Measurements from ENCODE around the gene C9orf50. TPM values are rescaled to one million over a fixed set of nuclear protein-coding genes. Genes with fewer than 3 reads are reported as not detected.
"Not testable (repeated sequence)": the region's sequence is repeated elsewhere in the genome, so short reads cannot be mapped to it uniquely, and the experiment has no call there.

The C9orf50 gene
- total and polyA plus RNA-seq, 2 donors (not counting 3 experiments of a cell fraction or from before 2014, with no cell fraction given), result not detected

- Histone ChIP-seq H3K4me2 (ENCODE audit: insufficient read depth, low read length) (no peak overlapping the region), H3K27me3 (ENCODE audit: control insufficient read depth in 2 of 2, insufficient read depth in 2 of 2, low read length in 2 of 2) (no peaks in the 10 kb centered on the region), H3K79me2 (ENCODE audit: control insufficient read depth, insufficient read depth, low read length) (peaks cover 35% of the 10 kb centered on the region), H3K9me1 (replicated peaks; ENCODE audit: control insufficient read depth, extremely low read depth, insufficient read depth, low read length) (no peaks in the 10 kb centered on the region), H3K4me3 (replicated peaks in 1 of 3; ENCODE audit: insufficient read depth in 1 of 3, low read depth in 1 of 3, low read length in 3 of 3) (no peak overlapping the region), H3K9ac (replicated peaks; ENCODE audit: extremely low read depth, insufficient read depth, low read length) (no peak overlapping the region), H4K20me1 (replicated peaks; ENCODE audit: control insufficient read depth, extremely low read depth, insufficient read depth, low read length) (no peaks in the 10 kb centered on the region), H3K4me1 (ENCODE audit: control insufficient read depth, extremely low read depth, insufficient read depth, low read length) (peaks cover 10% of the 10 kb centered on the region), H3K9me3 (replicated peaks; ENCODE audit: control insufficient read depth, insufficient read depth, low read length) (no peaks in the 10 kb centered on the region), H2AFZ (ENCODE audit: low read depth, low read length) (no peak overlapping the region), H3K36me3 (ENCODE audit: control insufficient read depth in 2 of 2, extremely low read depth in 1 of 2, insufficient read depth in 2 of 2, low read length in 2 of 2) (peaks cover 14 to 44% of the 10 kb centered on the region in 2 experiments), H3K27ac (ENCODE audit: insufficient read depth, low read depth, low read length) (no peak overlapping the region)
- FAIRE-seq (no peak), DNase-seq (ENCODE audit: low read depth, low spot score) (no peak)
- dilution Hi-C loops (cut with MboI; ENCODE audit: extremely low pct_ligation_motif_present, low sequenced_read_pairs) (no loop called here), intact Hi-C loops (cut with micrococcal nuclease) (no loop called here)
- POLR2A ChIA-PET, result no interaction called here
- TF ChIP-seq GATA2 (IDR thresholded peaks at IDR 0.05; ENCODE audit: insufficient read depth, insufficient read length, low read depth, low read length) (no peak), POLR2AphosphoS5 (IDR thresholded peaks at IDR 0.05; ENCODE audit: insufficient read depth, low read depth, low read length) (peak; percentile 12), POLR2A (IDR thresholded peaks at IDR 0.05; ENCODE audit: low read depth, low read length) (peak; percentile 15)
- BruUV-seq (replicated peaks), result TSS peak; percentile 2
- CTCF ChIA-PET, result interaction anchor here (1.5 to 4.7 kb wide), 3 partner anchors 13 to 506 kb away, joined by 4 to 27 read pairs (median 6); partner anchors contain the start of gene NTMT1
These were observed 17.0 kb upstream of the C9orf50 start for GRCh38 chr9:129637673-129638439.

- Histone ChIP-seq H3K36me3 (ENCODE audit: control insufficient read depth in 2 of 2, extremely low read depth in 1 of 2, insufficient read depth in 2 of 2, low read length in 2 of 2) (peaks cover 14 to 46% of the 10 kb centered on the region in 2 experiments), H3K4me1 (ENCODE audit: control insufficient read depth, extremely low read depth, insufficient read depth, low read length) (peaks cover 10% of the 10 kb centered on the region), H2AFZ (ENCODE audit: low read depth, low read length) (no peak overlapping the region), H3K9ac (replicated peaks; ENCODE audit: extremely low read depth, insufficient read depth, low read length) (no peak overlapping the region), H3K27me3 (ENCODE audit: control insufficient read depth in 2 of 2, insufficient read depth in 2 of 2, low read length in 2 of 2) (no peaks in the 10 kb centered on the region), H3K9me1 (replicated peaks; ENCODE audit: control insufficient read depth, extremely low read depth, insufficient read depth, low read length) (no peaks in the 10 kb centered on the region), H3K4me3 (replicated peaks in 1 of 3; ENCODE audit: insufficient read depth in 1 of 3, low read depth in 1 of 3, low read length in 3 of 3) (no peak overlapping the region), H3K27ac (ENCODE audit: insufficient read depth, low read depth, low read length) (no peak overlapping the region), H3K79me2 (ENCODE audit: control insufficient read depth, insufficient read depth, low read length) (peaks cover 42% of the 10 kb centered on the region), H3K4me2 (ENCODE audit: insufficient read depth, low read length) (no peak overlapping the region), H3K9me3 (replicated peaks; ENCODE audit: control insufficient read depth, insufficient read depth, low read length) (no peaks in the 10 kb centered on the region), H4K20me1 (replicated peaks; ENCODE audit: control insufficient read depth, extremely low read depth, insufficient read depth, low read length) (no peaks in the 10 kb centered on the region)
- intact Hi-C loops (cut with micrococcal nuclease), result no loop called here
- FAIRE-seq (no peak), DNase-seq (ENCODE audit: low read depth, low spot score) (no peak)
- BruUV-seq (replicated peaks), result no TSS peak
- TF ChIP-seq MYC (IDR thresholded peaks at IDR 0.05; ENCODE audit: low read depth, low read length) (no peak), POLR2A (IDR thresholded peaks at IDR 0.05; ENCODE audit: low read depth, low read length) (peak; percentile 1)
- ChIA-PET CTCF (interaction anchor here (1.5 to 4.7 kb wide), 3 partner anchors 12 to 505 kb away, joined by 4 to 27 read pairs (median 6); partner anchors contain the start of gene NTMT1), POLR2A (no interaction called here)
- dilution Hi-C loops (cut with MboI; ENCODE audit: extremely low pct_ligation_motif_present, low sequenced_read_pairs), result no loop called here
These were observed 16.2 kb upstream of the C9orf50 start for GRCh38 chr9:129637102-129637501.

GRCh38 chr9:129636343-129636742 lies 15.4 kb upstream of the C9orf50 start:
- H3K27ac ChIP-seq (ENCODE audit: insufficient read depth, low read depth, low read length); FAIRE-seq; intact Hi-C loops (cut with micrococcal nuclease); POLR2A ChIA-PET; H3K27me3 ChIP-seq (ENCODE audit: control insufficient read depth in 2 of 2, insufficient read depth in 2 of 2, low read length in 2 of 2); H4K20me1 ChIP-seq (replicated peaks; ENCODE audit: control insufficient read depth, extremely low read depth, insufficient read depth, low read length); H3K4me1 ChIP-seq (ENCODE audit: control insufficient read depth, extremely low read depth, insufficient read depth, low read length); dilution Hi-C loops (cut with MboI; ENCODE audit: extremely low pct_ligation_motif_present, low sequenced_read_pairs); BruUV-seq (replicated peaks); H3K9ac ChIP-seq (replicated peaks; ENCODE audit: extremely low read depth, insufficient read depth, low read length); H3K9me3 ChIP-seq (replicated peaks; ENCODE audit: control insufficient read depth, insufficient read depth, low read length); H3K9me1 ChIP-seq (replicated peaks; ENCODE audit: control insufficient read depth, extremely low read depth, insufficient read depth, low read length); H3K4me2 ChIP-seq (ENCODE audit: insufficient read depth, low read length); DNase-seq (ENCODE audit: low read depth, low spot score); H2AFZ ChIP-seq (ENCODE audit: low read depth, low read length); H3K4me3 ChIP-seq (replicated peaks in 1 of 3; ENCODE audit: insufficient read depth in 1 of 3, low read depth in 1 of 3, low read length in 3 of 3): not testable (repeated sequence)
- Histone ChIP-seq H3K79me2 (ENCODE audit: control insufficient read depth, insufficient read depth, low read length) (peaks cover 45% of the 10 kb centered on the region), H3K36me3 (ENCODE audit: control insufficient read depth in 2 of 2, extremely low read depth in 1 of 2, insufficient read depth in 2 of 2, low read length in 2 of 2) (peaks cover 14 to 46% of the 10 kb centered on the region in 2 experiments)
- CTCF ChIA-PET, result interaction anchor here (0.9 to 4.7 kb wide), 2 partner anchors 11 to 25 kb away, joined by 3 to 27 read pairs; partner anchors contain the start of gene NTMT1
